NCI-H187 treated with DMSO at 0.1 percent for 48 hours (cell line): ENCODE data around the gene LILRA1.
"Not testable (repeated sequence)": the region's sequence is repeated elsewhere in the genome, so short reads cannot be mapped to it uniquely, and the experiment has no call there.

Experiments
- DNase-seq: peaks from one replicate; lab custom pipeline; 2025; lab: John Stamatoyannopoulos, UW

Gene LILRA1

GRCh38 chr19:54593445-54593844 lies at the start of gene LILRA1:
Gene LILRA1 (plus strand): TSS chr19:54593632. CDS start chr19:54594245, 613 bp downstream.
- not testable (repeated sequence) for DNase-seq

- DNase-seq: no peak
These were observed 44.6 kb upstream of the LILRA1 start for GRCh38 chr19:54548806-54549205.

GRCh38 chr19:54549224-54549623 lies 44.2 kb upstream of the LILRA1 start:
- no peak for DNase-seq

GRCh38 chr19:54551293-54551692 lies 42.1 kb upstream of the LILRA1 start:
- DNase-seq: no peak

- no peak for DNase-seq
These were observed 41.2 kb upstream of the LILRA1 start for GRCh38 chr19:54551950-54552912.

GRCh38 chr19:54552913-54553310 lies 40.5 kb upstream of the LILRA1 start:
- no peak for DNase-seq

- DNase-seq: no peak
These were observed 39.4 kb upstream of the LILRA1 start for GRCh38 chr19:54554006-54554405.

GRCh38 chr19:54554896-54555295 lies 38.5 kb upstream of the LILRA1 start:
- no peak for DNase-seq

GRCh38 chr19:54556194-54556593 lies 37.2 kb upstream of the LILRA1 start:
- no peak for DNase-seq

- no peak for DNase-seq
These were observed 35.1 kb upstream of the LILRA1 start for GRCh38 chr19:54558339-54558738.

GRCh38 chr19:54560881-54561385 lies 32.5 kb upstream of the LILRA1 start:
- DNase-seq: no peak

GRCh38 chr19:54561840-54562239 lies 31.6 kb upstream of the LILRA1 start:
- DNase-seq: no peak

- not testable (repeated sequence) for DNase-seq
These were observed 30.2 kb upstream of the LILRA1 start for GRCh38 chr19:54563206-54563605.

GRCh38 chr19:54570316-54570715 lies 23.1 kb upstream of the LILRA1 start:
- DNase-seq: no peak

- DNase-seq: not testable (repeated sequence)
These were observed 21.5 kb upstream of the LILRA1 start for GRCh38 chr19:54571715-54572615.

GRCh38 chr19:54572696-54573311 lies 20.6 kb upstream of the LILRA1 start:
- DNase-seq: no peak

- no peak for DNase-seq
These were observed 20.0 kb upstream of the LILRA1 start, which contains the start of gene LILRA2 for GRCh38 chr19:54573330-54573872. Gene LILRA2 (plus strand): TSS chr19:54573790. CDS start chr19:54573879, 89 bp downstream.

GRCh38 chr19:54574051-54574450 lies 19.4 kb upstream of the LILRA1 start:
- DNase-seq: no peak

- DNase-seq: no peak
These were observed 18.8 kb upstream of the LILRA1 start for GRCh38 chr19:54574527-54575056.

- not testable (repeated sequence) for DNase-seq
These were observed 18.2 kb upstream of the LILRA1 start for GRCh38 chr19:54575205-54575604.

GRCh38 chr19:54576411-54576976 lies 16.9 kb upstream of the LILRA1 start:
- no peak for DNase-seq
